ENCODE measurements around the gene CLCF1. TPM values are rescaled to one million over a fixed set of nuclear protein-coding genes. Genes with fewer than 3 reads are reported as not detected.

The CLCF1 gene
- total and polyA plus RNA-seq, 2 of the 13 experiments (the other 11 are each of a cell fraction or from before 2014, with no cell fraction given): 0.49 to 0.78 TPM

GRCh38 chr11:67412495-67413179, 39.2 kb upstream of the CLCF1 start:
- ATAC-seq (no peak), FAIRE-seq (no peak), DNase-seq (ENCODE audit: low spot score) (no peak)
- Histone ChIP-seq H3K4me3 (replicated peaks in 1 of 3; ENCODE audit: insufficient read depth in 1 of 3, low read depth in 2 of 3, low read length in 3 of 3) (no peak overlapping the region), H3K4me2 (ENCODE audit: low read depth, low read length) (no peak overlapping the region), H3K9ac (ENCODE audit: insufficient read depth, low read depth, low read length) (no peak overlapping the region), H3K4me1 (ENCODE audit: insufficient read depth, low read length) (peaks cover 61% of the 10 kb centered on the region), H3K27me3 (ENCODE audit: control insufficient read depth in 1 of 2, insufficient read depth in 2 of 2, low read length in 2 of 2) (peaks cover 10 to 58% of the 10 kb centered on the region in 2 experiments; a peak in 4 of 5 replicates), H3K36me3 (replicated peaks in 1 of 2; ENCODE audit: control insufficient read depth in 1 of 2, insufficient read depth in 2 of 2, low read length in 2 of 2) (no peaks in the 10 kb centered on the region), H2AFZ (ENCODE audit: low read length) (no peak overlapping the region), H3K9me3 (ENCODE audit: low read length) (no peaks in the 10 kb centered on the region), H3K79me2 (ENCODE audit: insufficient read depth, low read length) (no peaks in the 10 kb centered on the region), H3K27ac (ENCODE audit: extremely low read length, insufficient read depth, low read length) (no peak overlapping the region), H4K20me1 (ENCODE audit: insufficient read depth, low read length) (no peaks in the 10 kb centered on the region)
- BruUV-seq (replicated peaks): no TSS peak
- TF ChIP-seq ZSCAN25 (CRISPR knock-in tag; IDR thresholded peaks at IDR 0.05) (0 out of 2 replicates have a peak, but pooled peaks have one; percentile 69), UBTF (CRISPR knock-in tag; IDR thresholded peaks at IDR 0.05) (no peak), ZNF629 (CRISPR knock-in tag; conservative IDR thresholded peaks at IDR 0.05) (peak; percentile 45), ZFY (CRISPR knock-in tag; IDR thresholded peaks at IDR 0.05) (no peak), ZNF816 (CRISPR knock-in tag; IDR thresholded peaks at IDR 0.05; ENCODE audit: borderline replicate concordance) (no peak), ZNF335 (CRISPR knock-in tag; IDR thresholded peaks at IDR 0.05) (no peak), ZNF549 (CRISPR knock-in tag; IDR thresholded peaks at IDR 0.05) (no peak), ZNF780A (CRISPR knock-in tag; IDR thresholded peaks at IDR 0.05) (no peak), ATF7 (IDR thresholded peaks at IDR 0.05) (no peak), ATF7 (CRISPR knock-in tag; IDR thresholded peaks at IDR 0.05) (no peak), ARHGAP35 (CRISPR knock-in tag; IDR thresholded peaks at IDR 0.05; ENCODE audit: borderline replicate concordance) (no peak), ZNF768 (CRISPR knock-in tag; IDR thresholded peaks at IDR 0.05) (peak; percentile 89), ZMYM3 (CRISPR knock-in tag; IDR thresholded peaks at IDR 0.05) (peak; percentile 51; the same call in 1 of the 2 replicates)
- in situ Hi-C loops (cut with HindIII; ENCODE audit: extremely low pct_ligation_motif_present, low pct_unique_long_range_greater_than_20kb): no loop called here
- CTCF ChIA-PET (ENCODE audit: low intra/inter-chr PET ratio, low total read pairs): no interaction called here
- intact Hi-C loops (cut with micrococcal nuclease; ENCODE audit: unreplicated experiment): no loop called here
- POLR2A ChIA-PET: interaction anchor here (1.2 to 2.1 kb wide), 4 partner anchors 8 to 21 kb away, joined by 3 to 10 read pairs (median 4); partner anchors contain the start of genes PPP1CA, RAD9A and RPS6KB2
- 21% methylated on average over 8 of the region's 9 CpGs for WGBS (ENCODE audit: low lambda C conversion rate)

All from HepG2 (cell line).